NB4 (cell line): Measurements from ENCODE around the gene UROS.

Source experiments
- DNase-seq: peaks from one replicate; pipeline ENCODE4 v3.0.0; 2010; ENCODE audit warnings: low read depth
- H3K4me3 ChIP-seq: one replicate; pipeline ENCODE4 v1.5.1; 2011; ENCODE audit warnings: mild to moderate bottlenecking, low read depth, low read length, moderate library complexity
- CTCF ChIP-seq: IDR thresholded peaks from one replicate; pipeline ENCODE4 v1.5.1; 2012; ENCODE audit warnings: low read depth, low read length
- MYC ChIP-seq: IDR thresholded peaks from 2 replicates; pipeline ENCODE4 v1.6.1; 2011; ENCODE audit warnings: low read depth, low read length
- POLR2A ChIP-seq: IDR thresholded peaks from 2 replicates; pipeline ENCODE4 v1.6.1; 2011; ENCODE audit warnings: mild to moderate bottlenecking; ENCODE audit not compliant: insufficient read length; ENCODE audit errors: extremely low read depth
- TF ChIP-seq, protein P1 (sequence below): IDR thresholded peaks from 2 replicates; pipeline ENCODE4 v1.6.1; 2011; ENCODE audit warnings: low read depth, low read length

UROS gene

GRCh38 chr10:125840406-125840805 is 17.3 kb upstream of the UROS start:
- no peak overlapping the region for H3K4me3 ChIP-seq
- TF ChIP-seq POLR2A: no peak
- no peak for TF ChIP-seq MYC
- TF ChIP-seq, protein P1, sequence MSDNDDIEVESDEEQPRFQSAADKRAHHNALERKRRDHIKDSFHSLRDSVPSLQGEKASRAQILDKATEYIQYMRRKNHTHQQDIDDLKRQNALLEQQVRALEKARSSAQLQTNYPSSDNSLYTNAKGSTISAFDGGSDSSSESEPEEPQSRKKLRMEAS: no peak
- TF ChIP-seq CTCF: no peak
- no peak for DNase-seq

DNA sequence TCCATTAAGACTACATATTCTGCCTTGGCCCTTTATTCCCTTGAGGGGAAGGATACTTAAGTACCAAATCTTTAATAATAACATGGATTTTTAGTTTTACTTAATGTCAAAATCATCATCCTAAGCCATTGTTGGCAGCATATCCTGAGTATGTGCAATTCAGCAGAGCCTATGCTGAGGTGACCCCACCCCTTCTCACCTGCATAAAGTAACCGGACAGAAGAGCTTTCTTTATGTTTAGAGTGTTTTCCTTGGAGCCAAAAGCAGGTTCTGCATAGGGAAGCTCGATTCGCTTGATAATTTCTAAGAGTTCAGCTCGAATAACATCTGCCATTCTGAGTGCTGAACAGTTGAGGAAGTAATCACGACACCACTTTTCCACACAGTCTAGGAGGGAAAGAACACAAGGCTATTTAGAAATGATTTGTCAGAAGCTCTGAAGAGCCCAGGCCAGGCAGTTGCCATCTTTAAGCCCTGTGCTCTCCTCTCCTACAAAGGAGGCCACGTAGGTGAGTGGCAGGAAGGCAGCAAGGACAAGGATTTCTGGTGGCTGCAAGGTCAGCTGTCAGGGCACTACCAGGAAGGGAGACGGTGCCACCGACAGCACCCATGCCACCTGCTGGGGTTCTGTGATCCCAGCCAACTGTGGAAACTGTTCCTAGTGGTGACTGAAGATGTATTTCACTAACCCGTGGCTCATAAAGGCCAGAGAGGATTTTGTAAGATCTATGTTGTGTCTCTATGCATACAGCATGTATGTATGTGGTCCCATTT is 15.9 kb upstream of the UROS start:
- no peak overlapping the region for H3K4me3 ChIP-seq
- no peak for DNase-seq
- TF ChIP-seq POLR2A: no peak

DNA sequence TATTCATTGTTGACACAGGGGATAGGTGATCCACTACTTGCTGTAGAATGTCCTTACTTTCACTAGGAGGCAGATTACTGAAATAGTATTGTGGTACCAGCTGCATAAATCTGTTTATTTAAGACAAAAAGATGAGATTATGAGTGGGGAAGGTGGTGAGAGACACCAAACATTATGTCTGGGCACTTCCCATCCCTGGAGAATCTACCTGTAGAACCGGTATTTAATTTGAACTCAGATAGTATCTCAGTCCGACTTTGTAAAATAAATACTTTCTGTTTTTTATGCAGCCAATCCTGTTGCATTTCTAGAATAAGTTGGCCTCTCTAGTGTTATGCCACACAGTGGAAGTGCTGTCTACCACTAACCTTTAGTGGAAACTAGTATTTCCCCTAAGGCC is 13.7 kb upstream of the UROS start:
- TF ChIP-seq POLR2A (no peak), CTCF (no peak), MYC (no peak)
- TF ChIP-seq, protein P1: no peak
- DNase-seq: no peak
- H3K4me3 ChIP-seq: no peak overlapping the region

DNA sequence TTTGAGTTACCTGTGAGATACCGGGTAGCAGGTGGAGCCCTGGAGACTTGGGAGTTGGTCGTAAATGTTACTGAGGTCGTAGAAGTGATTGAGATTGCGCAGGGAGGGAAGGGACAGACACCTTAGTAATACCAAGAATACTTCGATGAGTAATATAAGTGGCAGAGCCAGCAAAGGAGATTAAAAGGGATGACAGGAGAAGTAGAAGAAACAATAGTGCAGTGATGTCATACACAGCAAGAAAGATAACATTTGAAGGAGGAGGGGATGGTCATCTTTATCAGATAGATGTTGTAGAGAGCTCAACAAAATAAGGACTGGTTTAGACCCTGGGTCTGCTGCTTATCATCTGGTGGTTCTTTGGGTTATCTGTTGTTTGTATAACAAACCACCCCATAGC is 5.3 kb upstream of the UROS start:
- H3K4me3 ChIP-seq: no peak overlapping the region
- TF ChIP-seq MYC (no peak), CTCF (no peak), POLR2A (no peak)
- TF ChIP-seq, protein P1: no peak

DNA sequence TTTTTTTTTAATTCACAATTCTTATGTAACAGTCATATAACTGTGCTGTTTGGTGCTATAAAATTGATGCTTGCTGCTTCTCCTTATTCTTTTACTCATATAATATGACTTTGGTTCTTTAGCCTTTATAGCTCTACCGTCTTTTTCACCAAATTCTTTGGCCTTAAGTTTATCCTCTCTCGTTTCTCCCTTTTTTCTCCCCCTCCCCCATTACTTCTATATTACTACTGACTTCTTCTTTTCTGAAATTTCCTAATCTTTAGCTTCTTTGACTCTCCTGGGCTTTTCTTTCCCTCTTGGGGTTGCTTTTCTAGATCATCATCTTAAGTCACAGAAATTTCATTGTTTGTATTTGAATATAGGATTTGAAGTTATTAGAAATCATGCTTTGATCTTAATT is 4.1 kb upstream of the UROS start:
- TF ChIP-seq POLR2A (no peak), CTCF (no peak), MYC (no peak)
- TF ChIP-seq, protein P1: no peak
- peak overlapping the region; percentile 8 for H3K4me3 ChIP-seq
- peak; percentile 15 for DNase-seq

More for the DNA sequence above, 5.3 kb upstream of the UROS start:
- no peak for DNase-seq

DNA sequence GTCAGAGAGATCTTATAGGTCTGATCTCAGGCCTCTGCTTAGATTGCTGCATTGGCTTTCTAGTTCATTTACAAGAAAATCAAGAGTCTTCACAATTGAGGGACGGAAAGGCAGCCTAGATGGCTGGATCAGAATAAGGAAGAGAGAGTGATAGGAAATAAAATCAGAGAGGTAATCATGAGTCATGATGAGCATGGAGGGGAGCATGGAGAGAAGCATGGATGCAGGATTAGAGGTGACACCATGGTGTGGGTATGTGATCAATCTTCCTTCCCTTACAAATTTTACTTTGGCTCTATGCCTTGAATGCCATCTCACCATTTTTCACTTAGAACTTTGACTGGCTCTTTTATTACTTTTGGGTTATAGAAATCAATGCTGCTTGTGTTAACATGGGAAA is 1.7 kb upstream of the UROS start:
- TF ChIP-seq POLR2A (no peak), CTCF (no peak), MYC (no peak)
- TF ChIP-seq, protein P1: no peak
- peak overlapping the region; percentile 92 for H3K4me3 ChIP-seq
- peak; percentile 19 for DNase-seq
